Measurements from ENCODE around the gene SLC25A25. TPM values are rescaled to one million over a fixed set of nuclear protein-coding genes. Genes with fewer than 3 reads are reported as not detected.

SLC25A25 gene
- total RNA-seq, 1 experiment from 2014 or later = 8.7 TPM

- DNase-seq = no peak
- no peak overlapping the region for H3K4me3 ChIP-seq
- no peaks in the 10 kb centered on the region for H3K9me3 ChIP-seq
- H3K36me3 ChIP-seq = no peaks in the 10 kb centered on the region
- no peaks in the 10 kb centered on the region for H3K27me3 ChIP-seq
Measured at GRCh38 chr9:128151309-128152132, 83.5 kb downstream of the SLC25A25 start.

DNA sequence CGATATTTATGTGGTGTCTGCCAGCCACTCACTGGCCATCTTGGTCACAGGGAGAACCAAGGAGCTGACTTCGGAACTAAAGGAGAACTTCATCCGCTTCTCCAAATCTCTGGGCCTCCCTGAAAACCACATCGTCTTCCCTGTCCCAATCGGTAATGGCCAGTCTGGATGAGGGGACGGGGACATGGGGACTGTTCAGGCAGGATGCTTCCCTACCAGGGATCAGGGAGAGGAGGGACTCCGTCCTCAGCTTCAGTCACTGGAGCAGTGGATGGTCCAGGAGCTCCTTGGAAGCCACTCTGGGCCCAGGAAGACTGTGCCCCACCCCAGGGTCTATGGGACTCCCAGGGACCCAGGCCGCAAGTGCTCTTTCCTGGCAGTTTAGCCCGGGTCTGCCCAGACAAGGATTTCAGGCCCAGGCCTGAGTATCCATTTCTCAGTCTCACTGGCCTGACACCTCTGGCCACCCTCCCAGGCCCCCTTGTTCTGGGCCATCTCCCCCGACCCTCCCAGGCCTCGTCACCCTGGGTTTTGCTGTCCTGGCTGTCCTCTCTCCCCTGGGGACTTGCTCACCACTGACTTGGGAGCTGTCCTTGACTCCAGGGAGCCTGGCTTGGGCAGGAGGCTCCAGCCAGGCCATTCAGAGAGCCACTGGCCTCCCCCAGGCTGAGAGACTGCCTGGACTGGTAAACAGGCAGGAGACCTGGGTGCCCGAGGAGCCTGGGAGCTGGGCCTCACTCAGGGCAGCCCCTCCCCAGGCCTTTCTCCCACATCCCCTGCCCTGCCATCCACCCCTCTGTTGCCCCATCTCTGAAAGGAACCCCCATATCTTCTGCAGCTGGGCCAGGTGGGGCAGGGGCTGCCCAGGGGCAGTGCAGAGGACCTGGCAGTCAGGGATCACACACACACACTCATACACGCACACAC, 84.4 kb downstream of the SLC25A25 start:
- Histone ChIP-seq H3K9me3 (no peaks in the 10 kb centered on the region), H3K36me3 (no peaks in the 10 kb centered on the region), H3K27me3 (no peaks in the 10 kb centered on the region), H3K4me3 (no peak overlapping the region)
- no peak for DNase-seq

GRCh38 chr9:128153060-128153946, 85.3 kb downstream of the SLC25A25 start:
- Histone ChIP-seq H3K4me3 (no peak overlapping the region), H3K9me3 (no peaks in the 10 kb centered on the region), H3K36me3 (no peaks in the 10 kb centered on the region), H3K27me3 (no peaks in the 10 kb centered on the region)
- no peak for DNase-seq

DNA sequence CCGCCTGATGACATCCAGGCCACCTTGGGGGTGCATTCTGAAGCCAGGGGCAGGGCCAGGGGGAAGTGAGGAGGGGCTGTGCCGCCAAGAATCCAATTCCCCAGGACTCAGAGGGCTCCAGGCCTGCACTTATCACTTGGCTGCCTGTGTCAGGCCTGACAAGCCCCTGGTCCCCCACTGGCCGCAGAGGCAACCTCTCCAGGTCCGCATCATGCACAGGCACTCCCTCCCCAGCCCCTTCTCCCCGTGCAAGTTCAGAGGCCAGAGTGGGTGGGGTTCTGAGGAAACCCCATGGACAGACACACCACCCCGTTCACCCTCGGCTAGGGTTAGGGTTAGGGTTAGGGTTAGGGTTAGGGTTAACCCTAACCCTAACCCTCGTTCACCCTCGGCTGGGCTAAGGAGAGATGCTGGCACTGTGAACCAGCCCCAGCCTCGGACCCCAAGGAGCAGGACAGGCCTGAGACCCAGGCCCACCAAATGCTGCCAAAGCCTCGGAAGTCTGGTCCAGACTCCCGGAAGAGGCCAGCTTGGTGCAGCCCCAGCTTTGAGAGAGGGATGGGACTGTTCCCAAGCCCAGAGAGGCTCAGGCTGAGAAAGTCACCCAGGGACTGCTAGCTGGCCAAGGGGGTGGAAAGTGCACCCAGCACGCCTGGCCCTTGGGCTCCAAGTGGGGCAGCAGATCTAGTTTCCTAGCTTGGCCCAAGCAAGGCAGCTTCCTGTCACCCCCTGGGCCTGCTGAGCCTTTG, 86.1 kb downstream of the SLC25A25 start:
- no peak overlapping the region for H3K4me3 ChIP-seq
- no peaks in the 10 kb centered on the region for H3K36me3 ChIP-seq
- no peaks in the 10 kb centered on the region for H3K9me3 ChIP-seq
- no peak for DNase-seq
- no peaks in the 10 kb centered on the region for H3K27me3 ChIP-seq

DNA sequence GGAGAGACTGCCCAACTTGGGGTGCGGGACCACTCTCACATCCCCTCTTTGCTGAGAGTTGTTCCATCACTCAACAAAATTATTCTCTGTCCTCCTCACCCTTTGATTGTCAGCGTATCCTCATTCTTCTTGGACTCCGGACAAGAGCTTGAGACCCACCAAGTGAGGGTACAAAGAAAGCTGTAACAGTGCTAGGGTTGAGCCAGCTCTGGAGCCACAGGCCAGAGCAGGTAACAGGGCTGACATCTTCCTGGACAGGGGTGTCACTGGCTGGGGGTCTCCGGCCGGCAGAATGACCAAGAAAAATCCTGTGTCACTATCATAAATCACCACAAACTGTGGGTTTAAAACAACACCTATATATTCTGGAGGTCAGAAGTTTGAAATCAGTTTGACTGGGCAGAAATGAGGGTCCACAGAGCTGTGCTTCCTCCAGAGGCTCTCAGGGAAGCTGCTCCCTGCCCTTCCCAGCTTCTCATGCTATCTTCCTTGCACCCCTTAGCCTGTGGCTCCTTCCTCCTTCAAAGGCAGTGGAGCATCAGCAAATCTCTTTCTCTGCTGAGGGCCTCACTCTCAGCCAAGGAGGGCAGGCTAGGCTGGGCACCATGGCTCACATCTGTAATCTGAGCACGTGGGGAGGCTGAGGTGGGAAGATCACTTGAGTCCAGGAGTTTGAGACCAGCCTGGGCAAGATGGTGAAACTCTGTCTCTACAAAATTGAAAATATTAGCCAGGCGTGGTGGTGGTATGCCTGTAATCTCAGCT, 87.9 kb downstream of the SLC25A25 start:
- Histone ChIP-seq H3K36me3 (no peaks in the 10 kb centered on the region), H3K27me3 (no peaks in the 10 kb centered on the region), H3K4me3 (no peak overlapping the region), H3K9me3 (no peaks in the 10 kb centered on the region)
- DNase-seq = no peak

Other genes with a start within 250 kb of the SLC25A25 start
- 12.9 and 14.0 TPM in 2 replicates for gene ENG, start 213.6 kb upstream of the SLC25A25 start, total RNA-seq (2014; rRNA removed; shearing (Covaris generic); ENCODE audit: low replicate concordance)
- 36.6 and 69.0 TPM in 2 replicates for gene AK1, start 190.6 kb upstream of the SLC25A25 start, total RNA-seq (2014; rRNA removed; shearing (Covaris generic); ENCODE audit: low replicate concordance)
- 40.5 and 47.3 TPM in 2 replicates for gene ST6GALNAC6, start 168.6 kb upstream of the SLC25A25 start, total RNA-seq (2014; rRNA removed; shearing (Covaris generic); ENCODE audit: low replicate concordance)
- gene ST6GALNAC4, start 151.2 kb upstream of the SLC25A25 start, total RNA-seq (2014; rRNA removed; shearing (Covaris generic); ENCODE audit: low replicate concordance) = 4.7 and 26.9 TPM in 2 replicates
- 0.13 TPM in 1 of 2 replicates, not detected in the other for gene PIP5KL1, start 137.5 kb upstream of the SLC25A25 start, total RNA-seq (2014; rRNA removed; shearing (Covaris generic); ENCODE audit: low replicate concordance)
- 23.3 and 38.9 TPM in 2 replicates for gene DPM2, start 130.4 kb upstream of the SLC25A25 start, total RNA-seq (2014; rRNA removed; shearing (Covaris generic); ENCODE audit: low replicate concordance)
- 10.3 and 11.8 TPM in 2 replicates for gene EEIG1, start 87.2 kb upstream of the SLC25A25 start, total RNA-seq (2014; rRNA removed; shearing (Covaris generic); ENCODE audit: low replicate concordance)
- gene NAIF1, start 912 bp upstream of the SLC25A25 start, total RNA-seq (2014; rRNA removed; shearing (Covaris generic); ENCODE audit: low replicate concordance) = 6.4 and 10.7 TPM in 2 replicates
- 114 and 120 TPM in 2 replicates for gene PTGES2, start 59.5 kb downstream of the SLC25A25 start, total RNA-seq (2014; rRNA removed; shearing (Covaris generic); ENCODE audit: low replicate concordance)
- gene LCN2, start 81.2 kb downstream of the SLC25A25 start, total RNA-seq (2014; rRNA removed; shearing (Covaris generic); ENCODE audit: low replicate concordance) = not detected in 2 replicates
- 37.3 and 57.0 TPM in 2 replicates for gene BBLN, start 92.0 kb downstream of the SLC25A25 start, total RNA-seq (2014; rRNA removed; shearing (Covaris generic); ENCODE audit: low replicate concordance)
- 5.4 and 12.2 TPM in 2 replicates for gene CIZ1, start 123.3 kb downstream of the SLC25A25 start, total RNA-seq (2014; rRNA removed; shearing (Covaris generic); ENCODE audit: low replicate concordance)
- gene DNM1, start 135.1 kb downstream of the SLC25A25 start, total RNA-seq (2014; rRNA removed; shearing (Covaris generic); ENCODE audit: low replicate concordance) = 0.20 and 0.30 TPM in 2 replicates
- gene GOLGA2, start 207.8 kb downstream of the SLC25A25 start, total RNA-seq (2014; rRNA removed; shearing (Covaris generic); ENCODE audit: low replicate concordance) = 51.0 and 70.3 TPM in 2 replicates
- gene SWI5, start 208.0 kb downstream of the SLC25A25 start, total RNA-seq (2014; rRNA removed; shearing (Covaris generic); ENCODE audit: low replicate concordance) = 24.1 and 42.3 TPM in 2 replicates

Measured in MG63 (cell line).